OCI-LY1 (cell line): Measurements from ENCODE around the gene ELOVL6.
A peak's percentile ranks its signal among the peaks of the same experiment; 100 is the strongest.

Experiments used
- CTCF ChIP-seq: fragments of 200-600 bp; sonication (generic), shearing (Covaris generic); IDR thresholded peaks from 2 replicates; pipeline ENCODE4 v1.5.1; 2017; ENCODE audit warnings: mild to moderate bottlenecking, antibody characterized with exemption, low read length, moderate library complexity, mixed read lengths
- EZH2 ChIP-seq: fragments of 200-600 bp; sonication (generic), shearing (Covaris generic); IDR thresholded peaks from 2 replicates; pipeline ENCODE4 v1.8.0; 2017; ENCODE audit warnings: borderline replicate concordance, mixed run types, mild to moderate bottlenecking, antibody characterized with exemption, low read length, moderate library complexity, mixed read lengths

DNA sequence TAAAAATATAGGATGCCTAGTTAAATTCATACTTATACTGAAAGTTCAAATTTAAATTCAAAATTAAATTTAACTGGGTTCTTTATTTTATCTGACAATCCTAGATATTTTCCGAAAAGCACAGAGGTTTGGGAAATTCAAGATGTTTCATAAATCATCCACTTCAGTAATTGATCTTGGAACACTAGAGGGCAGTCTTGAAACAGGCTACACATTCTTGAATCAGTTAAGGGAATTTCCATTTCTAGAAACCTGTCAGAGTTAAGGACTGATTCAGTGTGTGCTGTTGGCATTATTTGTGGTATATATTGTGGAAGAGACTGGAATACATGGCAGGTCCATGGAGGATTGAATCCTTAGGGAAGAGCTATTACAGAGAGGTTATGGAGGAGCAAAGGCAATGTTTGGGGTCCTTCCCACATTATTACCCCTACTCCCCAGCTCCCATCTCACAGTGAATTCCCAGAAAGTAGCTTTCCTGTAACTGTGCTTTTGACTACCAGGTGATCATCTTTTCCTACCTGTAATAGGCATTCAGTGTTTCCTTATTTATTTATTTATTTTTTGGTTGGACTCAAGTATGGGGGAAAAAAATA lies 192.9 kb downstream of the ELOVL6 start:
- peak; percentile 84 for TF ChIP-seq CTCF
- no peak for TF ChIP-seq EZH2
